Adrenal gland (tissue), 5 donors: Measurements from ENCODE around the gene FAM47C.

Experiments
- CTCF ChIP-seq, 6 experiments: fragments of 450-650 bp in 4 of 6; fragments of 200-600 bp in 2 of 6; sonication (generic) in 1 of 6; IDR thresholded peaks; 1 replicate in 5 of 6; 2 replicates in 1 of 6; pipeline versions ENCODE4 v1.5.1 to v1.8.0; 2016 to 2021; ENCODE audit warnings: antibody characterized with exemption in 6 of 6, mild to moderate bottlenecking in 2 of 6, moderate library complexity in 1 of 6
- POLR2A ChIP-seq, 2 donors: fragments of 450-650 bp; IDR thresholded peaks; one replicate each; pipeline ENCODE4 v1.6.1; 2017; ENCODE audit warnings: antibody characterized with exemption in 2 of 2, mild to moderate bottlenecking in 2 of 2, moderate library complexity in 1 of 2
- donor health status: DM: no; HTN: no; CAD: no.

GRCh38 chrX:36963069-36963808 lies 44.9 kb upstream of the FAM47C start:
- TF ChIP-seq CTCF (IDR thresholded peaks at IDR 0.05) (no peak), POLR2A (IDR thresholded peaks at IDR 0.05) (no peak)
